ENCODE results near the gene B3GNT8.

GRCh38 chr19:41415154-41415571 lies 12.0 kb downstream of the B3GNT8 start:
- no peak for TF ChIP-seq CTCF (IDR thresholded peaks at IDR 0.05 in 8 of 11, conservative IDR thresholded peaks at IDR 0.05 in 3 of 11)
- no peak for TF ChIP-seq POLR2AphosphoS5 (IDR thresholded peaks at IDR 0.05)
- no peak for TF ChIP-seq POLR2A (IDR thresholded peaks at IDR 0.05)
